CD4-positive, alpha-beta T cell treated with Interleukin-6 for 4 hours (primary cell): ENCODE results near the gene PELI3.
"Not testable (repeated sequence)": the region's sequence is repeated elsewhere in the genome, so short reads cannot be mapped to it uniquely, and the experiment has no call there.

Source experiments
- DNase-seq: peaks from one replicate; pipeline ENCODE4 v3.0.0-alpha.2; 2020; ENCODE audit warnings: mixed read lengths

Gene PELI3, protein sequence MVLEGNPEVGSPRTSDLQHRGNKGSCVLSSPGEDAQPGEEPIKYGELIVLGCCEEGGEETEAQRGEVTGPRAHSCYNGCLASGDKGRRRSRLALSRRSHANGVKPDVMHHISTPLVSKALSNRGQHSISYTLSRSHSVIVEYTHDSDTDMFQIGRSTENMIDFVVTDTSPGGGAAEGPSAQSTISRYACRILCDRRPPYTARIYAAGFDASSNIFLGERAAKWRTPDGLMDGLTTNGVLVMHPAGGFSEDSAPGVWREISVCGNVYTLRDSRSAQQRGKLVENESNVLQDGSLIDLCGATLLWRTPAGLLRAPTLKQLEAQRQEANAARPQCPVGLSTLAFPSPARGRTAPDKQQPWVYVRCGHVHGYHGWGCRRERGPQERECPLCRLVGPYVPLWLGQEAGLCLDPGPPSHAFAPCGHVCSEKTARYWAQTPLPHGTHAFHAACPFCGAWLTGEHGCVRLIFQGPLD

GRCh38 chr11:66466225-66467033 lies at the start of gene PELI3:
Gene PELI3 (plus strand): TSS chr11:66466905. CDS start chr11:66468129, 1,224 bp downstream.
- peak; percentile 94 for DNase-seq

GRCh38 chr11:66417000-66417399 lies 49.7 kb upstream of the PELI3 start:
- DNase-seq = no peak

DNA sequence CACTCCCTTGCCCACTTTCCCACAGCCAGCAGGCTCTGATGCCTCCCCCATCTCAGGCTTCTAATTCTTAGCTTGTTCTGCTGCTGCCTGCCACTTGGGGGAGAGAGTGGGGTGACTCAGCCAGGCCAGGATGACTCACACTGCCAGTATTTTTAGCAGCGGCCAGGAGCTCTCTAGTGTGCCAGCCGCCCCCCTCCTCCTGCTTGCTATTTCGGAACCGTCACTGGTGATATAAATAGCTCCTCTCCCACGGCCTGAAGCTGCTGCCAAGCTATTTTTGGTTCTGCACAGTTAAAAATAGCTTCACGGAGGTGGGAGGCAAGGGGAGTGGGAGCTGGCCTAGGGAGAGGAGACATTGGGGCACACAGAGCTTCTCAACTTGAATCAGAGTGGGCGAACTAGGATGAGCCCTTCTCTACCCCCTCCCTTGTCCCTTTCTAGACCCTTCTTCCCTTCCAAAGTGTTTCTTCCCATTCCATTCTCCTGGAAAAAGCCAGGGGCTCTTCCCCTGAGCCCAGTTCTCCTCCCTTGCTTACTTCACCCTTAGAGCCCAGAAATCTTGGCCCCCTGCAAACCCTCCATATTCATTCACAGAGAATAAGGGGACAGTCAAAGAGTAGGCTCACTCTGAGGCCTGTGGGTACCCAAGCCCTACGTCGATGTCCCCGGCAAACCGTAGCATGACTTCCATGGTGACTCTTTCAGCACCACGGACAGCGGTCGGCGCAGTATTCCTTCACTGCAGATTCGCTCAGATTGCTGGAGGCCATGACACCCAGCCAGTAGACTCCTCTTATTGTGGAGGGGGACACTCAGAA lies 48.3 kb upstream of the PELI3 start:
- peak; percentile 56 for DNase-seq

GRCh38 chr11:66418986-66419308 lies 47.8 kb upstream of the PELI3 start:
- no peak for DNase-seq

DNA sequence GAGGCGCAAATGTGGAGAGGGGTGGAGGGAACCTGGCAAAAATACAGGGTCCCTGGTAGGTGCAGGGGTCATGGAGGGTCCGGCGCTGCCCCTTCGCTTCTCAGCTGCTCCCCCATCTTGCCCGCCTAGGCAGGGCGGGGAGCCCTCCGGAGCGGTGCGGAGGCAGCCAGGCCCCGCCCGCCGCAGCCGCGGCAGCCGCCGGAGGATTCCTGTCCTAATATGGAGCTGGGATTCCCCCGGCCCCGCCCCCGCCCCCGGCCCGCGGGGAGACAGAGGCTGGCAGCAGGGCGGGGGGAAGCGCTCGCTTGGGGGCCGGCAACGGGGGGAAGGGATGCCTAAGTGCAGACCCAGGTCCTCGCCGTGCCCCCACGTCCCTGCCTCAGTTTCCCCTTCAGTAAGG lies 46.9 kb upstream of the PELI3 start:
- DNase-seq = no peak

DNA sequence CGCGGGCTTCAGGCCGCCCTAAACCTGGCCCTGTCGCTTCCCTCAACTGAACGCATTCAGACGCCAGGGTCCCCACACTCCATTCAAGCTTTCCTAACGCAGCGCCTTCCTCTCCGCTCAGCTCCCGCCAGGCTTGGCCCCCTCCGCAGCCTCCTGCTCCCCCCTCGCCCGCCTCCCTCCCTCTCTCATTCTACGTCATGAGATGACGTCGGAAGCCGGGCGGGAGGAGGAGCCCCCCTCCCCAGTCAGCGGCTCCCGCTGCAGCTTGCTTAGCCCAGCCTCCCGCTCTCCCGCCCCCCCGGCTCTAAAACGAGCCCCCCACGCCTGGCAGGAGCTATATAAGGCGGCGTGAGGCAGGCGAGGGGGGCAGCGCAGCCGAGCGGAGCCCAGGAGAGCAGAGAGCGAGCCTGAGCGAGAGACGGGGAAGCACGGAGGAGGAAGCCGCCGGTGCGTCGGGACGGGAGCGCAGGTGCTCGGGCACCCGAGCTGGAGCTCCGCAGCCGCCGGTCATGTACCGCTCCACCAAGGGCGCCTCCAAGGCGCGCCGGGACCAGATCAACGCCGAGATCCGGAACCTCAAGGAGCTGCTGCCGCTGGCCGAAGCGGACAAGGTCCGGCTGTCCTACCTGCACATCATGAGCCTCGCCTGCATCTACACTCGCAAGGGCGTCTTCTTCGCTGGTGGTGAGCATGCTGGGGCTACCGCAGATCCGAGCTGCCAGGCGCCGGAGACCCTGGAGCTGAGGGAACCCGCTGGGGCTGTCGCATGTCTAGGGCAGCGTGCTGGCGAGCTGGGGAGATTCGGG lies 45.8 kb upstream of the PELI3 start, which contains the start of gene NPAS4:
NPAS4 (plus strand) TSS at position 365 of the 806 bp plus-strand sequence; CDS start at position 510, 145 bp downstream.
- no peak for DNase-seq

- DNase-seq = peak; percentile 86
Observed at GRCh38 chr11:66421492-66422205, 45.1 kb upstream of the PELI3 start.

DNA sequence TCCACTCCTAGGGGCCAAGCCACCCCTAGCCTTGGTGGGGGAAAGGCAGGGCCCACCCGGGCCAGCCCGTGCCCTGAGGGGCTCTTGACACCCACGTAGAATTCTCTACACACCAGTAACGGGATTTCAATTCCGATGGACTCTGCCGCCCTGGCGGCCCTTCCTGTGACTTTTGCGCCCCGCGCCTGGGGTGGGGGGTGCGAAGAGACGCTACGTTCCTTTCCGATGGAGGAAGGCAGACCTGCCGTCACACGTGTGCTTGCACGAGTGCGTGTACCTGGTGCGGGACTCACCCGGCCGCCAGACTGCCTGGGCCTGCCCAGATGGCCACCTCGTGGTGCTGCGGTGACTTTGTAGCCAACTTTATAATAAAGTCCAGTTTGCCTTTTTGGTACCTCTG lies 40.4 kb upstream of the PELI3 start:
- DNase-seq = no peak

DNA sequence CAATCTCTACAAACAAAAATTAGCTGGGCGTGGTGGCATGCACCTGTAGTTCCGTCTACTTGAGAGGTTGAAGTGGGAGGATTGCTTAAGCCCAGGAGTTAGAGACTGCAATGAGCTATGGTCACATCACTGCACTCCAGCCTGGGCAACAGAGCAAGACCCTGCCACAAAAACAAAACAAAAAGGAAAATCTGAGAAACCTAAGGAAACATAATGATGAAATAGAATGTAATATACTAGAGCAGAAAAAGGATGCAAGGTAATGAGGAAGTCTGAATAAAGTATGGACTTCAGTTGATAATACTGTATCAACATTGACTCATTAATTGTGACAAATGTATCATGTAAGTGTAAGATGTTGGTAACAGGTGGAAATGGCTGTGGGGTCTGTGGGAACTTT lies 37.8 kb upstream of the PELI3 start:
- no peak for DNase-seq

GRCh38 chr11:66429983-66430602 lies 36.6 kb upstream of the PELI3 start:
- DNase-seq = peak; percentile 77

- not testable (repeated sequence) for DNase-seq
Observed at GRCh38 chr11:66431287-66431686, 35.4 kb upstream of the PELI3 start.

- not testable (repeated sequence) for DNase-seq
Observed at GRCh38 chr11:66431871-66432329, 34.8 kb upstream of the PELI3 start.

- DNase-seq = no peak
Observed at GRCh38 chr11:66432597-66432996, 34.1 kb upstream of the PELI3 start.

DNA sequence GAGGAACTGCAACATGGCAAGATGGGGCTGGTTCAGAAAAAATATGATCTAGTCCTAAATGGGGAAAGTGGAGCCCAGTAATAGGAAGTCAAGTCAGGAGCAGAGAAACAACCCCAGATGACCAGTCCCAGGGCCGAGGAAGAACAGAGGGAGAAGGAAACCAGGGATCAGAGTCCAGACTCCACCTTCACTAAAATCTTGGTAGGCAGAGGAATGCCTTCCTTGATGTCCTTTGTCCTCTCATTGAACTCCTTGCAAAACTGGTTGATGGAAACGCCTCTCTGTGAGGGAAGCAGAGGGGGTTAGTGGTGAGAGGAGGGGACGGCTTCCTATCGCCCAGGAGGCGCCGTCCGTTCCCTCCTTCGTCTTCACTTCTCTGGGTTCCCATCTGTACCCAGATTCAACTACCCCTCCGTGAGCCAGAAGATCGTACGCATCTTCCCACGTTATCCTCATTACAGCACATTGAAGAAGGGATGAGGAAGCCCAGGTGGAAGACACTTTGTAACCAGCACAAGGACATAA lies 28.7 kb upstream of the PELI3 start:
- DNase-seq = no peak

GRCh38 chr11:66438504-66439466 lies 27.9 kb upstream of the PELI3 start, which contains the start of gene MRPL11:
Gene MRPL11 (minus strand): TSS chr11:66438848. CDS start chr11:66438754, 94 bp downstream.
- DNase-seq = peak; percentile 91

DNA sequence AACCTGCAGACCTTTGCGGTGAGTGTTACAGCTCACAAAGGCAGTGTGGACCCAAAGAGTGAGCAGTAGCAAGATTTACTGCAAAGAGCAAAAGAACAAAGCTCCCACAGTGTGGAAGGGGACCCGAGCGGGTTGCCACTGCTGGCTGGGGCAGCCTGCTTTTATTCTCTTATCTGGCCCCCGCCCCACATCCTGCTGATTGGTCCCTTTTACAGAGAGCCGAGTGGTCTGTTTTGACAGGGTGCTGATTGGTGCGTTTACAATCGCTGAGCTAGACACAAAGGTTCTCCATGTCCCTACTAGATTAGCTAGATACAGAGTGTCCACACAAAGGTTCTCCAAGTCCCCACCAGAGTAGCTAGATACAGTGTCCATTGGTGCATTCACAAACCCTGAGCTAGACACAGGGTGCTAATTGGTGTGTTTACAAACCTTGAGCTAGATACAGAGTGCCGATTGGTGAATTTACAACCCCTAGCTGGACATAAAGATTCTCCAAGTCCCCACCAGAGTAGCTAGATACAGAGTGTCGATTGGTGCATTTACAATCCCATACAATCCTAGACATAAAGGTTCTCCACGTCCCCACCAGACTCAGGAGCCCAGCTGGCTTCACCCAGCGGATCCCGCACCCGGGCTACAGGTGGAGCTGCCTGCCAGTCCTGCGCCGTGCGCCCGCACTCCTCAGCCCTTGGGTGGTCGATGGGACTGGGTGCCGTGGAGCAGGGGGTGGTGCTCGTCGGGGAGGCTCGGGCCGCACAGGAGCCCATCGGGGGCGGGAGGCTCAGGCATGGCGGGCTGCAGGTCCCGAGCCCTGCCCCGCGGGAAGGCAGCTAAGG lies 26.4 kb upstream of the PELI3 start:
- DNase-seq = not testable (repeated sequence)

GRCh38 chr11:66440940-66441282 lies 25.8 kb upstream of the PELI3 start:
- not testable (repeated sequence) for DNase-seq

DNA sequence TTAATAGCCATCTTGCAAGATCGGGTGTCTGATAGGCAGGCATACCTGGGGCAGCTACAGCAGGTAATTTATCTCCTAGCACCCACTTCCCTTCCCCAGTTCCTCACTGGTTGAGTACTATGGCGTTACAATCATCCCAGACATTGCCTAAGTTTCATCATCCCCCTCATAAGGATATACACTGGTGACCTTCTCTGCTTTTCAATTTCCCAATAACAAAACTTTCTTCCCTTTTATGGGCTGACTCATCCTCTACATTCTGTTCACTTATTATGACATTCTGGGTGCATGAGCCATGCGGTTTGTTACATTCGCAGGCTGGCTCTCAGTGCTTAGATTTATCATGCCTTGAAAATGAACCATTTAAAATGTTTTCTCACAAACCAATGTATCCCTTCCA lies 23.1 kb upstream of the PELI3 start:
- DNase-seq = no peak
